ENCODE data around the gene GLB1L2. TPM values are rescaled to one million over a fixed set of nuclear protein-coding genes. Genes with fewer than 3 reads are reported as not detected.

The GLB1L2 gene
- total and polyA plus RNA-seq, 2 experiments from 2014 or later = 3.3 to 12.3 TPM

GRCh38 chr11:134413043-134413825 lies 81.4 kb downstream of the GLB1L2 start:
- Histone ChIP-seq H3K4me2 (peak overlapping the region; percentile 94), H2AFZ (0 out of 2 replicates have a peak overlapping the region, but pooled peaks have one; percentile 83), H3K79me2 (replicated peaks; ENCODE audit: insufficient read depth) (peaks cover 28% of the 10 kb centered on the region), H3K4me1 (ENCODE audit: insufficient read depth) (peaks cover 43% of the 10 kb centered on the region), H3K4me3 (peak overlapping the region; percentile 77), H3K9me2 (ENCODE audit: insufficient read depth) (no peaks in the 10 kb centered on the region), H3K27ac (ENCODE audit: low read depth) (no peak overlapping the region), H3F3A (replicated peaks; ENCODE audit: low read depth) (0 out of 2 replicates have a peak, but pooled peaks cover 5% of the 10 kb centered on the region), H3K36me3 (ENCODE audit: insufficient read depth) (no peaks in the 10 kb centered on the region), H4K20me1 (replicated peaks; ENCODE audit: insufficient read depth) (peaks cover 4% of the 10 kb centered on the region), H3K27me3 (ENCODE audit: insufficient read depth) (peaks cover 11% of the 10 kb centered on the region)
- Mint-ChIP-seq H3K27me3 (ENCODE audit: insufficient read depth, low read depth, poor library complexity) (peaks cover 31% of the 10 kb centered on the region), H3K9me3 (no peaks in the 10 kb centered on the region), H3K36me3 (ENCODE audit: low read depth) (peaks cover 3% of the 10 kb centered on the region; the same call in 1 of the 3 replicates), H3K27ac (no peak overlapping the region), H3K4me1 (peaks cover 51% of the 10 kb centered on the region), H3K4me3 (peak overlapping the region; percentile 85)
- TF ChIP-seq ZNF331 (CRISPR knock-in tag; IDR thresholded peaks at IDR 0.05; ENCODE audit: low read depth) = no peak
- no peak for TF ChIP-seq EZH2 (IDR thresholded peaks at IDR 0.05; ENCODE audit: low read depth, unreplicated experiment)
- TF ChIP-seq ETS1 (IDR thresholded peaks at IDR 0.05) = no peak
- TF ChIP-seq REST (IDR thresholded peaks at IDR 0.05; ENCODE audit: unreplicated experiment) = no peak
- peak; percentile 27; the same call in 1 of the 2 replicates for TF ChIP-seq POLR2AphosphoS5 (IDR thresholded peaks at IDR 0.05; ENCODE audit: low read depth)
- DNase-seq (ENCODE audit: low spot score) (peak; percentile 62), ATAC-seq (peak; percentile 12)

GRCh38 chr11:134413826-134414731 lies 82.3 kb downstream of the GLB1L2 start:
- peaks cover 25% of the 10 kb centered on the region for H3K79me2 ChIP-seq (replicated peaks; ENCODE audit: insufficient read depth)
- H3K27me3 ChIP-seq (ENCODE audit: insufficient read depth) = peaks cover 11% of the 10 kb centered on the region
- H3K36me3 Mint-ChIP-seq (ENCODE audit: low read depth) = peaks cover 3% of the 10 kb centered on the region; the same call in 1 of the 3 replicates
- H3K9me2 ChIP-seq (ENCODE audit: insufficient read depth) = no peaks in the 10 kb centered on the region
- H3K4me1 ChIP-seq (ENCODE audit: insufficient read depth) = peaks cover 43% of the 10 kb centered on the region
- H3K9me3 Mint-ChIP-seq = no peaks in the 10 kb centered on the region
- no peak overlapping the region; the same call in 1 of the 2 replicates for H3K27ac ChIP-seq (ENCODE audit: low read depth)
- peaks cover 51% of the 10 kb centered on the region for H3K4me1 Mint-ChIP-seq
- 0 out of 2 replicates have a peak, but pooled peaks cover 5% of the 10 kb centered on the region for H3F3A ChIP-seq (replicated peaks; ENCODE audit: low read depth)
- H3K27me3 Mint-ChIP-seq (ENCODE audit: insufficient read depth, low read depth, poor library complexity) = peaks cover 31% of the 10 kb centered on the region
- H3K4me3 Mint-ChIP-seq = peak overlapping the region; percentile 85
- ATAC-seq (no peak; the same call in 2 of the 3 replicates), DNase-seq (ENCODE audit: low spot score) (no peak)
- peaks cover 4% of the 10 kb centered on the region for H4K20me1 ChIP-seq (replicated peaks; ENCODE audit: insufficient read depth)
- H3K4me3 ChIP-seq = peak overlapping the region; percentile 77
- H3K27ac Mint-ChIP-seq = no peak overlapping the region
- H3K4me2 ChIP-seq = peak overlapping the region; percentile 94
- H2AFZ ChIP-seq = no peak overlapping the region
- H3K36me3 ChIP-seq (ENCODE audit: insufficient read depth) = no peaks in the 10 kb centered on the region
- no peak for TF ChIP-seq JUNB (IDR thresholded peaks at IDR 0.05; ENCODE audit: unreplicated experiment)
- no peak for TF ChIP-seq POLR2AphosphoS5 (IDR thresholded peaks at IDR 0.05; ENCODE audit: low read depth)
- TF ChIP-seq ETS1 (IDR thresholded peaks at IDR 0.05) = no peak
- TF ChIP-seq REST (IDR thresholded peaks at IDR 0.05; ENCODE audit: unreplicated experiment) = no peak
- TF ChIP-seq CTCF (conservative IDR thresholded peaks at IDR 0.05; ENCODE audit: low read depth in 2 of 2) = no peak
- TF ChIP-seq EZH2phosphoT487 (IDR thresholded peaks at IDR 0.05; ENCODE audit: unreplicated experiment) = no peak

All from GM23338 (cell line).